HUES48 (cell line): ENCODE results near the gene CFAP77.
"Not testable (repeated sequence)": the region's sequence is repeated elsewhere in the genome, so short reads cannot be mapped to it uniquely, and the experiment has no call there.

ENCODE experiments used
- H3K27ac ChIP-seq: one replicate; pipeline ENCODE4 v1.7.0; 2013; ENCODE audit warnings: low read depth, low read length, inconsistent platforms
- H3K27me3 ChIP-seq: 2 replicates; pipeline ENCODE4 v1.6.1; 2013; ENCODE audit warnings: mild to moderate bottlenecking, low read length; ENCODE audit not compliant: control insufficient read depth, insufficient read depth
- H3K36me3 ChIP-seq: 2 replicates; pipeline ENCODE4 v1.6.1; 2013; ENCODE audit warnings: low read length; ENCODE audit not compliant: control insufficient read depth, insufficient read depth
- H3K4me1 ChIP-seq: 2 replicates; pipeline ENCODE4 v1.6.1; 2013; ENCODE audit warnings: mild to moderate bottlenecking, low read length; ENCODE audit not compliant: control insufficient read depth, insufficient read depth
- H3K4me3 ChIP-seq: 2 replicates; pipeline ENCODE4 v1.5.1; 2013; ENCODE audit warnings: mild to moderate bottlenecking, low read depth, low read length
- H3K9ac ChIP-seq: 2 replicates; pipeline ENCODE4 v1.6.1; 2013; ENCODE audit warnings: mild to moderate bottlenecking, low read depth, low read length, moderate library complexity
- H3K9me3 ChIP-seq: 2 replicates; pipeline ENCODE4 v1.6.1; 2013; ENCODE audit warnings: low read length; ENCODE audit not compliant: control insufficient read depth, insufficient read depth

Gene CFAP77

GRCh38 chr9:132409828-132410528 lies at the start of gene CFAP77:
TSS of gene CFAP77 (plus strand) at chr9:132410211. CDS start at chr9:132410272, 61 bp downstream.
- peak within 1 kb of the TSS; percentile 75 for H3K4me3 ChIP-seq
- peaks cover 19% of the 10 kb centered on the region for H3K4me1 ChIP-seq
- peak within 1 kb of the TSS; percentile 93 for H3K9ac ChIP-seq
- no peaks in the 10 kb centered on the region for H3K36me3 ChIP-seq
- no peaks in the 10 kb centered on the region for H3K9me3 ChIP-seq
- peaks cover 23% of the 10 kb centered on the region for H3K27me3 ChIP-seq
- peak within 1 kb of the TSS; percentile 57 for H3K27ac ChIP-seq

DNA sequence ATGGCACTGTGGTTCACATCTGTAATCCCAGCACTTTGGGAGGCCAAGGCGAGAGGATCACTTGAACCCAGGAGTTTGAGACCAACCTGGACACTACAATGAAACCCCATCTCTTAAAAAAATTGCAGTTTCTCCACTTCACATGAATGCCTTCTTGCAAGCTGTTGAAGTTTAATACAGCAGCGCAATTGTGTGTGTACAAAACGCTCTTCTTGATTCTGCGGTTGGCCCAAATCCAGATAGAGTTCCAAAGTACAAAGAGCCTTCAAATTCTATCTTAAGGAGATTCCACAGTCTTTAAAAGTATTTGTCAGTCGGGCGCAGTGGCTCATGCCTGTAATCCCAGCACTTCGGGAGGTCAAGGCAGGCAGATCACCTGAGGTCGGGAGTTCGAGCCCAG lies 45.9 kb upstream of the CFAP77 start:
- Histone ChIP-seq H3K9ac (no peak overlapping the region), H3K9me3 (no peaks in the 10 kb centered on the region), H3K4me1 (no peaks in the 10 kb centered on the region), H3K4me3 (no peak overlapping the region), H3K27me3 (no peaks in the 10 kb centered on the region), H3K27ac (no peak overlapping the region), H3K36me3 (no peaks in the 10 kb centered on the region)

DNA sequence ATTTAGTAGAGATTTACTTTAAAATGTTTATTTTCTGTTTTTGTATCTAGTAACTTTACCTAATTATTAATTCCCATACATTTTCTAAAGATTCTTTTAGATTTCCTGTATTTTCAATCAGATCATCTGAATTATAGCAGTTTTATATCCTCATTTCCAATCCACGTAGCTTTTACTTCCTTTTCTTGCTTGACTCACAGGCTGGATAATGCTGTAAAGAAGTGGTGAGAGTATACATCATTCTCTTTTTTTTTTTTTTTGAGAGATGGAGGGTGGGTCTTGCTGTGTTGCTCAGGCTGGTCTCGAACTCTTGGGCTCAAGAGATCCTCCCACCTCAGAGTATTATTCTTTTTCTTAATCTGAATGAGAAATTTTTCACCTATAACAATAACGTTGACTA lies 44.0 kb upstream of the CFAP77 start:
- H3K9me3 ChIP-seq, result no peaks in the 10 kb centered on the region
- H3K27me3 ChIP-seq, result no peaks in the 10 kb centered on the region
- no peak overlapping the region for H3K27ac ChIP-seq
- no peaks in the 10 kb centered on the region for H3K36me3 ChIP-seq
- H3K9ac ChIP-seq, result no peak overlapping the region
- H3K4me1 ChIP-seq, result no peaks in the 10 kb centered on the region
- H3K4me3 ChIP-seq, result no peak overlapping the region

DNA sequence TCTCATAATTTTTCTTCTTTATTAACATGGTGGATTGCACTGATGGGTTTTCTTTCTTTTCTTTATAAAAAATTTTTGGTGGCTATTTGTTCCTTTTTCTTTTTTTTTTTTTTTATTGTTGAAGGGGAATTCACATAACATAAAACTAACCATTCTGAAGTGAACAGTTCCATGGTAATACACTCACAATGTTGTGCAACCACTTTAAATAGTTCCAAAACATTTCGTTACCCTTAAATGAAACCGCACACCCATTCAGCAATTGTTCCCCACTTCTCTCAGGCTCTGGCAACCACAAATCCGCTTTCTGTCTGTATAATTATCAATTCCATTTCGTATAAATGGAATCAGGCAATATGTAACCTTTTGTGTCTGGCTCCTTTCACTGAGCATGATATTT lies 43.5 kb upstream of the CFAP77 start:
- Histone ChIP-seq H3K4me3 (no peak overlapping the region), H3K4me1 (no peaks in the 10 kb centered on the region), H3K36me3 (no peaks in the 10 kb centered on the region), H3K27ac (no peak overlapping the region), H3K9me3 (no peaks in the 10 kb centered on the region), H3K27me3 (no peaks in the 10 kb centered on the region), H3K9ac (no peak overlapping the region)

DNA sequence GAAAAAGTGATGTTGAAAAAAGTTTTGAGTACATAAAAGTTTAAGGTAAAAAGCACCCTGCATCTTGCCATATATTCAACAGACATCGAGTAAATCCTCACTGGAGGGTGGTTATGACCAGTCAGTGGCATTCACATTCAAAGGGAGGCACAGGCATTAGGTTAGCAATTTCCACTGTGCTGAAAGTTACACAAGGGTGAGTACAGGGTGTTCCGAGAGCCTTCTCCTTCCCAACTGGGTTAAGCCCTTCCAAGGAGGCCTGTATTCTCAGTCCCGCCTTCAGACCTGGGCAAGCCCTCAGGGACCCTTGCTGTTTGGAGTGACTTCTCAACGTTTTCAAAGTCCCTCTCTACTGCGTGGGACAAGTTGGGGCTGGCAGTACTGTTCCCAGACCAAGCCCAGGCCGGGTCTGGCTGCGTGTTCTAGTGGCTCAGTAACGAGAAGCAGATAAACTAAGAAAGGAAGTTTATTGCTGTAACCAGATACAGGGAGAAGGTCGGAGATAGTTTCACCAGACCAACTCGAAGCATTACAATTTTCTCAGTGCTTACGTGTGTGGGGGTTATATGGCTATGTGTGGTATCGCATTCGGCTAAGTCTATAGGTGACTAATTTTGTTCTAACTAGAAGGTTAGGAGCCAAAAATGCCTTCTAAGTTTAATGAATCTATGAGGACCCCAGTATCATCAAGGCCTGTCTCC lies 42.2 kb upstream of the CFAP77 start:
- no peak overlapping the region for H3K27ac ChIP-seq

DNA sequence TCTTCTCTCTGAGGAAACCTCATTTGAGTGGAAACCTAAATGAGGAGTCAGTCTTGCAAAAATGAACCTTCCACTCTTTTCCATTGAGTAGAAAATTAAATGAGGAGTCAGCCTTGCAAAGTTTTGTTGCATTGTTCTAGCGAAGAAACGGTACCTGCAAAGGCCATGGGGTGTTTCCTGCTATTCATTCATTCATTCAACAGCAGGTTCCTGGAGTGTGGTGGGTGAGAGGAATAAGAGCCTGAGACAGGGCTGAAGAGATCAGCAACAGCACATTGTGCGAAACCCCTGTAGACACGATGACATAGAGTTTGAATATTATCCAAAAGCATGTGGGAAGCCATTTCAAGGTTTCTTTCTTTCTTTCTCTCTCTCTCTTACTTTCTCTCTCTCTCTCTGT lies 40.6 kb upstream of the CFAP77 start:
- H3K36me3 ChIP-seq, result no peaks in the 10 kb centered on the region
- no peaks in the 10 kb centered on the region for H3K27me3 ChIP-seq
- no peaks in the 10 kb centered on the region for H3K9me3 ChIP-seq
- H3K27ac ChIP-seq, result no peak overlapping the region
- no peak overlapping the region for H3K9ac ChIP-seq
- H3K4me3 ChIP-seq, result no peak overlapping the region
- no peaks in the 10 kb centered on the region for H3K4me1 ChIP-seq

More for the DNA sequence above, 42.2 kb upstream of the CFAP77 start:
- Histone ChIP-seq H3K27me3 (no peaks in the 10 kb centered on the region), H3K9me3 (no peaks in the 10 kb centered on the region), H3K4me1 (no peaks in the 10 kb centered on the region), H3K9ac (no peak overlapping the region), H3K4me3 (no peak overlapping the region), H3K36me3 (no peaks in the 10 kb centered on the region)

DNA sequence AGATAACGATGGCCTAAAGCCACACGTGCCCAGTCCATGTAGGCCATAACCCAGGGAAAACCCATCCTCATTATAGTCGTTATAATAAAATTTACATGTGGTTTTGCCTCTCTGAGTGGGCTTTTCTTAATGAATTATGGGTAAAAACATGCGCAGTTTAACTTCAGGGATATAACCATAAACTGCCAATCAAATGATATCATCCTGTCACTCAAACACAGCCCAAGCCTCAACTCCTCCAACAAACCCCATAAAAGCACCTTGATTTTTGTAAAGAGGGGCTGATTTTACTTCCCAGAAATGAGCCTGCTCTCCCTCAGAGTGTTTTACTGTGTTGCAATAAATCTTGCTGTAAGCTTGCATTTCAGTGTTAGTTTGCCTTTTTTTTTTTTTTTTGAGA lies 39.4 kb upstream of the CFAP77 start:
- Histone ChIP-seq H3K4me1 (no peaks in the 10 kb centered on the region), H3K9ac (no peak overlapping the region), H3K4me3 (no peak overlapping the region), H3K9me3 (no peaks in the 10 kb centered on the region), H3K36me3 (peaks cover 8% of the 10 kb centered on the region), H3K27ac (no peak overlapping the region), H3K27me3 (no peaks in the 10 kb centered on the region)

DNA sequence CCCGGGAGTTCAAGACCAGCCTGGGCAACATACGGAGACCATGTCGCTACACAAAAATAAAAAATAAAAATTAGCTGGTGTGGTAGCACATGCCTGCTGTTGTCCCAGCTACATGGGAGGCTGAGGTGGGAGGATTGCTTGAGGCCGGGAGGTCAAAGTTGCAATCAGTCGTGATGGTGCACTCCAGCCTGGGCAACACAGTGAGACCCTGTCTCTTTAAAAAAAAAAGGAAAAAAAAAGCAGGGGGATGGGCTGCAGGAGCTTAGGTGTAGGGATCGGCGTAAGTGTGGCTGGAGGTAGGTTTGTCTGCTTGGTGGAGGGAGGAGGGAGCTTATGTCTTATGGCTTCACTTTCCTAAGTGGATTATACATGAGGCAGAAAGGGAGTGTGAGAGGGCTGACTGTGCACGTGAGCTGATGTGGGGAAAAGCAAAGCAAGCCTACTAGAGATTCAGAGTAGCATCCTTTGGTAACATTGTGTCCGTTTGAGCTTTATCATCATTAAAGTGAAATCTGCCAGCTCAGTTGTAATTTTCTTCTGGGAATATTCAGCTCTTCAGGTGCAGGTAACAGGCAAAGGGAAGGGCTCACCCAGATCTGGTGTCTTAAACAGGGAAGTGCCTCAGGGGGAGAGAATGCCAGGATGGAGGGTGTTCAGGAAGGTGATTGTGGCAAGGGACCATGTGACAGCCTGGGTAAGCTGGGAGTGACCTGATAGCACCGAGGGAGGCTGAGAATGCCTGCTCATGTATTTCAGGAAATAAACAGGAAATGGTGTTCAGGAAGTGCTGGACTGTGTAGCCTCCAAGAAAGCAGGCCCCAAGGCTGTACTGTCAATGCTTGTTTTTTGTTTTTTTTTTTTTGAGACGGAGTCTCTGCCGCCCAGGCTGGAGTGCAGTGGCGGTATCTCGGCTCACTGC lies 37.6 kb upstream of the CFAP77 start:
- Histone ChIP-seq H3K27ac (no peak overlapping the region), H3K4me3 (no peak overlapping the region), H3K36me3 (peaks cover 26% of the 10 kb centered on the region), H3K9ac (no peak overlapping the region), H3K9me3 (no peaks in the 10 kb centered on the region), H3K27me3 (no peaks in the 10 kb centered on the region), H3K4me1 (no peaks in the 10 kb centered on the region)

GRCh38 chr9:132377769-132378168 lies 32.2 kb upstream of the CFAP77 start:
- not testable (repeated sequence) for H3K27ac ChIP-seq, H3K27me3 ChIP-seq, H3K4me1 ChIP-seq, H3K9ac ChIP-seq, H3K4me3 ChIP-seq
- H3K9me3 ChIP-seq, result peaks cover 14% of the 10 kb centered on the region
- peaks cover 73% of the 10 kb centered on the region for H3K36me3 ChIP-seq

DNA sequence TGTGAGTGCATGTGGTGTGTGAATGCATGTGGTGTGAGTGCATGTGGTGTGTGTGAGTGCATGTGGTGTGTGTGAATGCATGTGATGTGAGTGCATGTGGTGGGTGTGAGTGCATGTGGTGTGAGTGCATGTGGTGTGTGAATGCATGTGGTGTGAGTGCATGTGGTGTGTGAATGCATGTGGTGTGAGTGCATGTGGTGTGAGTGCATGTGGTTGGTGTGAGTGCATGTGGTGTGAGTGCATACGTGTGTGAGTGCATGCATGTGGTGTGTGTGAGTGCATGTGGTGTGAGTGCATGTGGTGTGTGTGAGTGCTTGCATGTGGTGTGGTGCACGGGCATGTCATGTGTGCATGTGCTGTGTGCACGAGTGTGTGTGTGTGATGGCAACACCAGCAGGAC lies 31.6 kb upstream of the CFAP77 start:
- peaks cover 14% of the 10 kb centered on the region for H3K9me3 ChIP-seq
- peaks cover 79% of the 10 kb centered on the region for H3K36me3 ChIP-seq
- not testable (repeated sequence) for H3K4me1 ChIP-seq, H3K4me3 ChIP-seq, H3K27ac ChIP-seq, H3K27me3 ChIP-seq, H3K9ac ChIP-seq
